HG03045 (cell line): Measurements from ENCODE around the gene VSTM4.

Experiments used
- ATAC-seq: cut with Tn5 transposase; IDR thresholded peaks from one replicate; pipeline ENCODE4 v1.9.1; 2021; ENCODE audit warnings: mild to moderate bottlenecking, moderate library complexity; ENCODE audit not compliant: unreplicated experiment

The VSTM4 gene

DNA sequence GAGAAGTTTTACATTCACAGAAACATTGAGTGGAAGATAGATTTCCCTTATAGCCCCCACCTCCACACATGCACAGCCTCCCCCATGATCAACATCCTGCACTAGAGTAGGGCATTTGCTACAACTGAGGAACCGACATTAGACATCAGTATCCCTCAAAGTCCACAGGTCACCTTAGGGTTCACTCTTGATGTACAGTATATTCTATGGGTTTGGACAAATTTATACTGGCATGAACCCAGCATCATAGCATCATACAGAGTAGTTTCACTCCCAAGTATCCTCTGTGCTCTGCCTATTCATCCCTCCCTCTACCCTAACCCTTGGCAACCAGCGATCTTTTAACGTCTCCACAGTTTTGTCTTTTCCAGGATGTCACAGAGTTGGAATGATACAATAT, 64.4 kb downstream of the VSTM4 start:
- ATAC-seq: no peak

DNA sequence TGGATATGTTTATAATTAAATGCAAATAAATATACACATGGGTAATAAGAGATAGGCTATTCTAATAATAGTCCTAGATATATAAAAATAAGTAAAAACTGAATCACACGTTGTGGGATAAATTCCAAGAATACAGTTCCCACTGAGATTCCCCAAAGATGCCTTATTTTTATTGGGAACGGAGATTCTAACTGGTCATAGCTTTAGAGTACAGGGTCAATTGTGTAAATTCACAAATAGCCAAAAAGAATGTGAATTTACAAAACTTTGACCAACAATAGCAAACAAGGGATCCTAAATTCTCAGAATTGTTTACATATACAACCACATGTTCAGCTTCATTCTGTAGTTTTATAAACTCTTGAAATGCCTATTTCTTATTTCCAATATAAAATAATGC, 65.0 kb downstream of the VSTM4 start:
- ATAC-seq: no peak

DNA sequence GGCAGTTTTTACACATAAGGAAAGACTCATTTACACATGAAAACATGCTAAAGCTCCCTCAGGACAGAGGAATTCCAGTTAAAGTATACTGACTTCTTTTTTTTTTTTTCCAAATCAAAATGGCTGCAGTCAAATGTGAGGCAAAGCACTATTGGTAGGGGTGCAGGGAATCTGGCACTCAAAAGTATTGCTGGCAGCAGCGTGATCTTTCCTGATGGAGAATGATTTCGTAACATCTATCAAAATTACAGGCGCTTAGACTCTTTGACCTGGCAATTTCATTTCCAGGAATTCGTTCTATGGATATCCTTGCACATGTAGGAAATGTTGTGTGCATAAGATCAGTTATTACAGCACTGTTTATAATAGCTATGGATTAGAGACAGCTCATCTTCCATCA, 65.7 kb downstream of the VSTM4 start:
- ATAC-seq: no peak

- no peak for ATAC-seq
Measured at GRCh38 chr10:49047128-49047639, 68.1 kb downstream of the VSTM4 start.

- ATAC-seq: no peak
Measured at GRCh38 chr10:49044293-49045193, 70.8 kb downstream of the VSTM4 start.

DNA sequence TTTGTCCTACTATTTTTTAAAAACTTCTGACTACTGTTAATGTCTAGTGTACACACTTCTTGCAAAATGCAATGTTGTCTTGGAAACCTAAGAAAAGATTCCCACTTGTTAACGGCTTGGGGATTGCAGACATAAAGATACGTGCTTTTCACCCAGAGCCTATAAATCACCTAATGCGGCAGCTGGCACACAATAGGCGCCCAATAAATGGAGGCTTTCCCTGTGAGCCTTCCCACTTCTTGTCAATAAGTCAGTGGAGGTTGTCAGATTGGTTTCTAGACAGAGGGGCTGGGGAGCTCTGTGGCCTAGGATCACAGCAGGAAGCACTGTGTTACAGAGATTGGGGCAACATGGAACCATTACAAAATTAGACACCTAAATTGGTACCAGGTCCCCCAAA, 74.7 kb downstream of the VSTM4 start:
- ATAC-seq: no peak

GRCh38 chr10:49039409-49039808, 75.9 kb downstream of the VSTM4 start:
- ATAC-seq: no peak

GRCh38 chr10:49038711-49039110, 76.6 kb downstream of the VSTM4 start:
- no peak for ATAC-seq

- ATAC-seq: no peak
Measured at GRCh38 chr10:49037187-49037586, 78.1 kb downstream of the VSTM4 start.

GRCh38 chr10:49036638-49037037, 78.7 kb downstream of the VSTM4 start:
- ATAC-seq: no peak

GRCh38 chr10:49035920-49036319, 79.4 kb downstream of the VSTM4 start:
- no peak for ATAC-seq

- no peak for ATAC-seq
Measured at GRCh38 chr10:49034925-49035324, 80.4 kb downstream of the VSTM4 start.

- ATAC-seq: no peak
Measured at GRCh38 chr10:49033939-49034338, 81.4 kb downstream of the VSTM4 start.

GRCh38 chr10:49029666-49030065, 85.7 kb downstream of the VSTM4 start:
- ATAC-seq: no peak

DNA sequence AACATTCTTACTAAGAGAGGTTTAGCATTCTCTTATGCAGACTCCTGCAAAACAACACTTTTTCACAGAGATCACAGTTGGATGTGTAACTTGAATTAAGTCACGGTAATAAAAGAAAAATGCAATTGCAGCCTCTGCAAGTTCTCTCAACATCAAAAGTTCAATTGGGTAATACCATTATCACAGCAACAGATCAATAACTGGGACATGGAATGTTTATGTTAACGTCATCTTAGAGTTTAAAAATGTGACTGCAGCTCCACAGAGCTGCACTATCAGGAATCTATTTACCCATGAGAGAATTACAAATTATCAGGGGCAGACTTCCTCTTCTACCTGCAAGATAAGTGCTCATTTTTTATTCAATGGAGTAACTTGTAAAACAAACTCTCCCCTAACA, 86.7 kb downstream of the VSTM4 start:
- no peak for ATAC-seq

DNA sequence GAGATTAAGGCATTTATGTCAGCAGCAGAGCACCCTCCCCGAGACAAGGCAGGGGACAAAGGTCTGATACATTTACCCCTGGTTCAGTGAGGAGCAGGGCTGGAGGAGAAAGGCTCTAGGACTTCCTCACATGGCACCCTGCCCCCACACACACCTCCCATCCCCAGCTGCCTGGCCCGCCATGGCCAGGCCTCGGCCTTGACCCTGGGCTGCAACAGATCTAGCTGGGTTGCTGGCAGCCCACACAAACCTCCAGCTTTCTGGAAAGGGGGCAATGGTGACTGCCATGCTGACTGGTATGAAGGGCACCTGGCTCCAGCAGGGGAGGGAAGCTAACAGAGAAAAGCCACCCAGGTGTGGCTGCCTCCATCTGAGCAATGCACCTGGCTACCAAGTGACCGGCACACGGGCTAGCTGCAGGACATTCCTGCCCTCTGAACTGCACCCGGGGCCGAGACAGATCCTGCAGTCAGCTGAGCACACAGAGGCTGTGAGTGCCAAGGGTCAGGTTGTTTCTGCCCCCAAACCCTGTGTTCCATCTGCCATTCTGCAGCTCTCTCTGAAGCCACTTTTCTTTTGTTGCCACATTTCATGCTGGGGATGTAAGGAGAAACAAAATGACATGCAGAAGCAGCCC, 89.9 kb downstream of the VSTM4 start:
- ATAC-seq: no peak

DNA sequence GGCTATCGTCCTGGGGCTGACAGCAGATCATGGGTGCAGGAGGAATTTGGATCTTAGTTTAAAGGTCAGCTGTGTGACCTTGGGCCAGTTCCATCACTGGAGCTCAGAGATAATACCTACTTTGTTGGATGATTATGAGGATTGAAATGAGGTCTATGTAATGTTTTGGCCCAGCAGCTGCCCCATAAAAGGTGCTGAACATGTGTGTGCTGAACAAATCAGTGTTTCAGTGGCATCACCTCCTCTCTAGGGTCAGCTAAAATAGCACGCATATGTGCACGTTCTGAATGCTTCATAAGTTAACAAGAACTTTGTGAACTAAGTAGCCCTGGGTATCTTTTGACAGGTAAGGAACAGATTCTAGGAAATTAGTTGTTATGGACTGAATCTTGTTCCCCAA, 90.8 kb downstream of the VSTM4 start:
- ATAC-seq: no peak

DNA sequence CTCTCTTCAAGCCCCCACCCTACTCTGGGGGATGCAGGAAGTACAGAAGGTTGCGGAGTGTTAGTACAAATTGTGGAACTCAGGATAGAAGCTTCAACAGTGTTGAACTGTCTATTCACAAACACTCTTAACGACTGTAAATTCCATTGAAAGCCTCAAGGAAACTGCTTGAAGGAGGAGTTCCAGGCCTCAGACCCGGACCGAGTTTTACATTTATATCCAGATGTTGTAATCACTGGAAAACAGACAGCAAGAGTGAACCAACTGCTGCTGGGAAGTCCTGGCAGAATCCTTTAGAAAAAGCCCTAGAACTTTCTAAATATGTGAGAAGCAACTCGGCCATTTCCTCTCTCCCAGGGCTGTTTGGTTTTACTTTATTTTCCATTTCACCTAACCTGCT, 91.6 kb downstream of the VSTM4 start:
- no peak for ATAC-seq

DNA sequence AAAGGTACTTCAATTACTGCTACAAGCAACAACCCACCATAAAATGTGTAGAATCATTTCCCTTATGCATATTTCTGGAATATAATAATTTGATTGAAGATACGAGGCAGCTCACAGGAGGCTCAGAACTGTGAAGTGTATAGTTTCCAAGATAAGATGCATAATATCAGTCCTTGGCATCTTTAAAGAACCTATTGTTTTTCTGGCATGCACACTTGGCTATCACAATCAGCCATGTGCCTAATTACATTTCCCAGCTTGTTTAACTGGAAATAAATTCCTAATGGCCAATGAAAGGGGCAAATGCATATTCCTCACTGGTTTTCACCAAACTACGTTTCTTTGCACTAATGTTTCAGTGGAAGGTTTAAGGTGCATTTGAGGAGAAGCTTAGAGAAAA, 92.3 kb downstream of the VSTM4 start:
- ATAC-seq: no peak

DNA sequence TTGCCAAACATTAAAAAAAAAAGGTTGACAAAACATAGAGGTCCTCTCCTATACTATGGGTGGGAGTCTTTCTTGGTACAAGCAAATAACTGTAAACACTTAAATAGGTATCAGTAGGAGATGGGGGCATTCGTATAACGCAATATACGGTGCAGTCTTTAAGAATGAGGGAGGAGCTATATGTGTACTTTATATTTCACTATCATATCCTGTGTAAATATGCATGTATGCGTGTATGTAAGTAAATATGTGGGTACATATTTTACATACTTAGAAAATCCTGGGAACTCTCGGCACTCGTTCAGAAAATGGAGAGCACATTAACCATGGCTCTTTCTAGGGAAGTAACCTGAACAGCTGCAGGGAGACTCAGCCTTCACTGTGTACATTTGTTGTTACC, 93.6 kb downstream of the VSTM4 start:
- no peak for ATAC-seq

- ATAC-seq: no peak
Measured at GRCh38 chr10:49015700-49016099, 99.6 kb downstream of the VSTM4 start.

DNA sequence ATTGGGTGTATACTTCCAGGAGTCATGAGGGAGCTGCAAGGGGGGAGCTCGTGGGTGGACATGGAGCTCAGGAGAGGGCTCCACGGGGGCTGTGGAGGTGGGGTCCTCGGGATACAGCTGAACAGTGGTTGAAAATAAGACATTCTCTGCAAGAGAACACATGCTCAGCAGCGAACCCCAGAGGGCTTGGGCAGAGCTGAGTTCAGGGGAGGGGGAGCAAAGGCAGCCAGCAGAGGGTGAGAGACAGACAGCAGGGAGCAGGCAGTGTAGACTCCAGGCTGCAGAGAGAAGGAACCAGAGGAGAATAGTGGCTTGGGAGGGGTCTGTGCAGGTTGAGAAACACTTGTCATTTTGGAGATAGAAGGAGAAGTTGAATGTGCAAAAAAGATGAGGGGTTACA, 102.7 kb downstream of the VSTM4 start:
- no peak for ATAC-seq
